Neural progenitor cell (in vitro differentiated cells): ENCODE results near the gene EHBP1. TPM values are rescaled to one million over a fixed set of nuclear protein-coding genes. Genes with fewer than 3 reads are reported as not detected.

Experiments
- DNase-seq: peaks from one replicate; pipeline ENCODE4 v3.0.0-alpha.2; 2016; ENCODE audit warnings: low spot score
- H2AFZ ChIP-seq: fragments of 200-600 bp; sonication (generic); replicated peaks from 2 replicates; pipeline ENCODE4 v1.6.1; 2016; ENCODE audit warnings: antibody characterized with exemption
- H3F3A ChIP-seq: fragments of 200-600 bp; sonication (generic); 2 replicates; pipeline ENCODE4 v1.6.1; 2016; ENCODE audit warnings: antibody characterized with exemption, low read depth
- H3K27ac ChIP-seq: fragments of 200-600 bp; sonication (generic); 2 replicates; pipeline ENCODE4 v1.5.1; 2016; ENCODE audit warnings: mild to moderate bottlenecking
- H3K27me3 ChIP-seq: fragments of 200-600 bp; sonication (generic); 2 replicates; pipeline ENCODE4 v1.6.1; 2016; ENCODE audit warnings: mild to moderate bottlenecking, moderate library complexity
- H3K36me3 ChIP-seq: fragments of 200-600 bp; sonication (generic); 2 replicates; pipeline ENCODE4 v1.5.1; 2016
- H3K4me1 ChIP-seq: fragments of 200-600 bp; sonication (generic); 2 replicates; pipeline ENCODE4 v1.6.1; 2016; ENCODE audit warnings: mixed run types
- H3K4me2 ChIP-seq: fragments of 200-600 bp; sonication (generic); 2 replicates; pipeline ENCODE4 v1.6.1; 2016
- H3K4me3 ChIP-seq: fragments of 200-600 bp; sonication (generic); 2 replicates; pipeline ENCODE4 v1.5.1; 2016
- H3K79me2 ChIP-seq: fragments of 200-600 bp; sonication (generic); 2 replicates; pipeline ENCODE4 v1.6.1; 2016; ENCODE audit warnings: low read depth
- H3K9ac ChIP-seq: fragments of 200-600 bp; sonication (generic); 2 replicates; pipeline ENCODE4 v1.6.1; 2016
- H3K9me3 ChIP-seq: fragments of 200-600 bp; sonication (generic); 2 replicates; pipeline ENCODE4 v1.5.1; 2016; ENCODE audit warnings: low read depth
- H4K20me1 ChIP-seq: fragments of 200-600 bp; sonication (generic); 2 replicates; pipeline ENCODE4 v1.6.1; 2016; ENCODE audit warnings: low read depth
- H3K27ac Mint-ChIP-seq: 3 replicates; pipeline ENCODE4 v1.8.0; 2021; ENCODE audit warnings: mixed read lengths
- H3K27me3 Mint-ChIP-seq: 2 replicates; pipeline ENCODE4 v1.8.0; 2022; ENCODE audit warnings: low read depth, mild to moderate bottlenecking, inconsistent platforms, moderate library complexity, mixed read lengths; ENCODE audit not compliant: insufficient read depth
- H3K36me3 Mint-ChIP-seq: 3 replicates; pipeline ENCODE4 v1.8.0; 2021; ENCODE audit warnings: mixed read lengths
- H3K4me1 Mint-ChIP-seq: 3 replicates; pipeline ENCODE4 v1.8.0; 2021; ENCODE audit warnings: mixed read lengths
- H3K4me3 Mint-ChIP-seq: 3 replicates; pipeline ENCODE4 v1.8.0; 2021; ENCODE audit warnings: mild to moderate bottlenecking, moderate library complexity, mixed read lengths
- H3K9me3 Mint-ChIP-seq: 3 replicates; pipeline ENCODE4 v1.8.0; 2020; ENCODE audit warnings: mixed read lengths
- CTCF ChIP-seq: fragments of 200-600 bp; sonication (generic); IDR thresholded peaks from 2 replicates; pipeline ENCODE4 v1.5.1; 2017; ENCODE audit warnings: antibody characterized with exemption, mild to moderate bottlenecking
- EZH2 ChIP-seq: fragments of 200-600 bp; sonication (generic); IDR thresholded peaks from 2 replicates; pipeline ENCODE4 v1.6.1; 2017; ENCODE audit warnings: antibody characterized with exemption, mild to moderate bottlenecking, moderate library complexity
- EZH2phosphoT487 ChIP-seq: fragments of 200-600 bp; sonication (generic); IDR thresholded peaks from 2 replicates; pipeline ENCODE4 v1.6.1; 2017; ENCODE audit warnings: antibody characterized with exemption
- total RNA-seq: library from RNA; depleted of rRNA; stranded (reverse); fragments of >200 nt; gene quantifications from 2 replicates; pipeline ENCODE4 v1.2.3, GENCODE V29; 2015; ENCODE audit warnings: low replicate concordance

The EHBP1 gene
- total RNA-seq, 1 donor from 2014 or later: 65.8 TPM

GRCh38 chr2:62944362-62944761, 238.8 kb downstream of the EHBP1 start:
- DNase-seq: no peak
- H3K36me3 Mint-ChIP-seq: peaks cover 13% of the 10 kb centered on the region
- H3K4me1 ChIP-seq: no peaks in the 10 kb centered on the region
- no peak overlapping the region for H2AFZ ChIP-seq
- H3K27ac Mint-ChIP-seq: no peak overlapping the region
- H3K9ac ChIP-seq: no peak overlapping the region
- H3K4me3 Mint-ChIP-seq: no peak overlapping the region
- peaks cover 24% of the 10 kb centered on the region for H3K4me1 Mint-ChIP-seq
- H3K27ac ChIP-seq: no peak overlapping the region
- no peaks in the 10 kb centered on the region for H4K20me1 ChIP-seq
- no peaks in the 10 kb centered on the region for H3K9me3 Mint-ChIP-seq
- H3K27me3 ChIP-seq: no peaks in the 10 kb centered on the region
- H3K4me2 ChIP-seq: no peak overlapping the region
- no peaks in the 10 kb centered on the region for H3F3A ChIP-seq
- no peaks in the 10 kb centered on the region for H3K36me3 ChIP-seq
- H3K9me3 ChIP-seq: no peaks in the 10 kb centered on the region
- no peaks in the 10 kb centered on the region for H3K27me3 Mint-ChIP-seq
- TF ChIP-seq EZH2 (no peak), EZH2phosphoT487 (no peak), CTCF (no peak)
- no peaks in the 10 kb centered on the region for H3K79me2 ChIP-seq
- no peak overlapping the region for H3K4me3 ChIP-seq

- H3K27ac ChIP-seq: no peak overlapping the region
- H3K4me3 Mint-ChIP-seq: no peak overlapping the region
- no peaks in the 10 kb centered on the region for H3K4me1 ChIP-seq
- peaks cover 16% of the 10 kb centered on the region for H3K4me1 Mint-ChIP-seq
- H3F3A ChIP-seq: no peaks in the 10 kb centered on the region
- peaks cover 23% of the 10 kb centered on the region for H3K36me3 Mint-ChIP-seq
- TF ChIP-seq EZH2: no peak
- TF ChIP-seq EZH2phosphoT487: no peak
- TF ChIP-seq CTCF: no peak
- H3K27me3 ChIP-seq: no peaks in the 10 kb centered on the region
- H4K20me1 ChIP-seq: no peaks in the 10 kb centered on the region
- no peaks in the 10 kb centered on the region for H3K36me3 ChIP-seq
- no peaks in the 10 kb centered on the region for H3K9me3 ChIP-seq
- no peaks in the 10 kb centered on the region for H3K79me2 ChIP-seq
- no peak for DNase-seq
- no peak overlapping the region for H3K4me2 ChIP-seq
- no peak overlapping the region for H3K9ac ChIP-seq
- no peak overlapping the region for H2AFZ ChIP-seq
- H3K27me3 Mint-ChIP-seq: no peaks in the 10 kb centered on the region
- no peaks in the 10 kb centered on the region for H3K9me3 Mint-ChIP-seq
- no peak overlapping the region for H3K27ac Mint-ChIP-seq
- no peak overlapping the region for H3K4me3 ChIP-seq
Measured at GRCh38 chr2:62947403-62947802, 241.9 kb downstream of the EHBP1 start.

- Histone ChIP-seq H4K20me1 (no peaks in the 10 kb centered on the region), H3F3A (peaks cover 4% of the 10 kb centered on the region), H3K4me3 (no peak overlapping the region), H3K4me1 (peaks cover 8% of the 10 kb centered on the region), H3K27me3 (no peaks in the 10 kb centered on the region), H3K9me3 (no peaks in the 10 kb centered on the region), H3K79me2 (no peaks in the 10 kb centered on the region), H2AFZ (no peak overlapping the region), H3K36me3 (no peaks in the 10 kb centered on the region), H3K27ac (no peak overlapping the region), H3K9ac (no peak overlapping the region), H3K4me2 (no peak overlapping the region)
- Mint-ChIP-seq H3K36me3 (peaks cover 19% of the 10 kb centered on the region), H3K4me1 (peaks cover 32% of the 10 kb centered on the region), H3K27ac (no peak overlapping the region), H3K9me3 (no peaks in the 10 kb centered on the region), H3K27me3 (no peaks in the 10 kb centered on the region), H3K4me3 (no peak overlapping the region)
- DNase-seq: no peak
- TF ChIP-seq EZH2phosphoT487 (no peak), CTCF (no peak), EZH2 (no peak)
Measured at GRCh38 chr2:62956651-62957050, 251.1 kb downstream of the EHBP1 start.
